Fibroblast of the aortic adventitia (primary cell): ENCODE data around the gene BCAR3. TPM values are rescaled to one million over a fixed set of nuclear protein-coding genes. Genes with fewer than 3 reads are reported as not detected.
A peak's percentile ranks its signal among the peaks of the same experiment; 100 is the strongest.

Source experiments
- DNase-seq: peaks from one replicate; pipeline ENCODE4 v3.0.0-alpha.2; 2010; ENCODE audit warnings: low read depth
- H3K4me3 ChIP-seq: 2 replicates; pipeline ENCODE4 v1.5.1; 2011; ENCODE audit warnings: low read depth, mild to moderate bottlenecking, control low read depth, low read length, moderate library complexity
- CTCF ChIP-seq: IDR thresholded peaks from 2 replicates; pipeline ENCODE4 v1.5.1; 2011; ENCODE audit warnings: mild to moderate bottlenecking, low read length, control low read depth, inconsistent platforms; ENCODE audit not compliant: insufficient read depth
- total RNA-seq: library from RNA; depleted of rRNA; stranded (reverse); fragments of >200 nt; gene quantifications from 2 replicates; pipeline ENCODE4 v1.2.3, GENCODE V29; 2012; ENCODE audit warnings: low replicate concordance

BCAR3 gene
- total RNA-seq, 1 donor = 34.4 TPM

DNA sequence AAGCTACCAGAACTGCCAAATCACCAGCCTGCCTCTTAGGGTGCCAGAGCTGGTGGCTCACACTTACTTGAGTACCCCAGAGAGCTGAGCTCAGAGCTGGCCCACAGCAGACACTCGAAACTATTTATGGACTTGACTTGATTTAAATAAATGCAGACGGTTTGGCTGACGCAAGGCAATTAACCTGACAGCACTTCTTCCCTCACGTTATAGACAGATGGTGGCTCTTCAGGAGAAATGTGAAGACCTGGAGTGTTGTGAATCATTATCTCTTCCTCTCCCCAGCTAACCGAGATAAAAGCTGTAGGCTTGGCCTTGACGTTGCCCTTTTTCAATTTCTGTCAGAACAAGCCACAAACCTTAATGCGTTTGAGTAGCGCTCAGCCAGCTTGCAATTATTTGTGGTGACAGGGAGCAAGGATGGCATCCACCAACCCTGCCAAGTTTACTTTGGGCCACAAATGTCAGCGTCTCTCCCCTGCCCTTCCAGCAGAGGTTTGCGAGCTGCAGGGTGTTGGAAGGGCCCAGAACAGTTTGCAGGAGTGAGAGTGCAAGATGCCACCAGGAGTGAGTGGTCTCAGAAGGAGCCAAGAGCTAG lies 34.0 kb upstream of the BCAR3 start:
- no peak for DNase-seq
- TF ChIP-seq CTCF = no peak
- H3K4me3 ChIP-seq = no peak overlapping the region

DNA sequence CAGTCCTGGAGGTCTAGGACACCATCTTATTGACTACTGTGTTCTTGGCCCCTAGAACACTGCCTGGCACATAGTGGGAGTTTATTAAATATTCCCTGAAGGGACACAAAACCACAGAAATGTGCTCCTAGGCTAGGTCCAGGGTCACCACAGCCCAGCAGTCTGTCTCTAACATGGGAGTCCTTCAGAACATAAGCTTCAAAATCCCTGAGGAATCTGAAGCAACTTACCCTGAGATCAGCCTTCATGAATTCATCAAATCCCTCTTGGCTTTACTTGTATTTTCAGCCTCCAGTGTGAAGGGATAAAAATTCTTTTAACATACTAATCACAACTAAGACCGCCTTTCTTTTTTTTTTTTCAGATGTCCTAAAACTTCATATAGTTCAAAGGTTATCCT lies 32.7 kb upstream of the BCAR3 start:
- TF ChIP-seq CTCF = no peak
- no peak for DNase-seq
- no peak overlapping the region for H3K4me3 ChIP-seq

GRCh38 chr1:93713341-93713740 lies 31.7 kb upstream of the BCAR3 start:
- no peak overlapping the region for H3K4me3 ChIP-seq
- no peak for DNase-seq
- TF ChIP-seq CTCF = no peak

GRCh38 chr1:93712741-93713140 lies 31.1 kb upstream of the BCAR3 start:
- no peak for DNase-seq
- TF ChIP-seq CTCF = no peak

DNA sequence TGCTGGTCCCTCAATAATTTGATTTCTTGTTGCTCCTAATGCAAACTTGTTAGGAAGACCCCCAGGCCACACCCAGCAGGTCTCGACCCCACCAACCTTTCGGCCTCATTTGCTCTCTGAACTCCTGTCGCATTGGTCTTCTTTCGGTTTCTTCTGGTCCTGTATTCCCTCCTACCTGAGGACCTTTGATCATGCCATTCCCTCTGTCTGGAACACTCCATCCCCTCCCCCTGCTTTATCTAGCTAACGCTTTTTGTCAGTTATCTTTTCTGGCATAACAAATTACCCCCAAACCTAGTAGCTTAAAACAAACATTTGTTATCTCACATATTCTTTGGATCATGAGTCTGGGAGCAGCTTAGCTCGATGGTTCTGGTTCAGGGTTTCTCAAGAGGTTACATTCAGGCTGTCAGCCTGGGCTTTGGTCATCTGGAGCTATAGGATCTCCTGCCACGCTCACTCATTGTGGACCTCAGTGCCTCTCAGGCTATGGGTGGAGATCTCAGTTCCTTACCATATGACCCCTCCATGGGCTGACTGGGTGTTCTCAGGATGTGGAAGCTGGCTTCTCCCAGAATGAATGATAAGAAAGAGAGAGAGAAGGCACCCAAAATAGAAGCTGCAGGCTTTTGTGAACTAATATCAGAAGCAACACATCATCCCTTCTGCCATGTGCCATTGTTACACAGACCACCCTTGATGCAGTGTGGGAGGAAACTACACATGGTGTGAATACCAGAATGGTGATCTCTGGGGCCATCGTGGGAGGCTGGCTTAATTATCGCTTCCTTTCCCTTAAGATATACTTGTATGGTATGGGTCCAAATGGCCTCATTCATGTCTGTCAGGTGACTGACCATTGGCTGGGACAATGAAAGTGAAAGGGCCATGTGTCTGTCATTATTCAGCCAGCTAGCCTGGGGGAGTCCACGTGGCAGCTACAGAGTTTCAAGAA lies 29.1 kb upstream of the BCAR3 start:
- no peak for TF ChIP-seq CTCF
- no peak for DNase-seq
- no peak overlapping the region for H3K4me3 ChIP-seq

More at GRCh38 chr1:93712741-93713140, 31.1 kb upstream of the BCAR3 start:
- H3K4me3 ChIP-seq = no peak overlapping the region

DNA sequence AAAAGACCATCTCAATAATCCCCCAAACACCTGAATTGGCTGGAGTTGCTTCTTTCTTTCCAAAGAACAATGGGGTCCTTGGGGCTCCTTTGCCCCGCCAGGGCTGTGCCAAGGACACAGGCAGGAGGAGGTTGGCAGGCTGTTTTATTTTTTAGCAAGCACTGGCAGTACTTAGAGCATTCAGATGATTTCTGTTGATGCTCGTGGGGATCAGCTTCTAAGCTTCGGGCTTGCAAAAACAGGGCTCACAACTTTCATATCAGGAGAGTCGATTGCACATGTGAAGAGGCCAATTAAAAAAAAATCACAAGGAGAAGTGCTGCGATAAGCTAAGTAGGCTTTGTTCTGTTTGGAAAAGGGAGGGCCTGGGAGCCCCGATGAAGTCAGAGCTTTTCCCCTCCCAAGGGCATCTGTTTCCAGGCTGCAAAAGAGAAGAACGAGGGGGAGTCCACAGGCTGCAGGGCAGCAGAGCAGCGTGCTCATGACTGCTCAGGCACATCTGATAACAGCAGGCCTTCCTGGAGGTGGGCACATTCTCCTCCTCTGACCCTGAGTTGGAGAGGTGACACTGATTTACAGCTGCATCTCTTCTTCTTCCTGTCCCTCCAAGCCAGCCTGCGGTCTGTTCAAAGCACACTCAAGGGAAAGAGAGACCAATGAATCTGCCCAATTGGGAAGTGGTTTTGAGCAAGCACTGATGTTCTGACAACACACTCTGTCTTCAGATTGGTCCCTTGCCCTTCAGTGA lies 27.3 kb upstream of the BCAR3 start:
- H3K4me3 ChIP-seq = no peak overlapping the region
- TF ChIP-seq CTCF = no peak
- DNase-seq = peak; percentile 56
